Muscle layer of colon (tissue), 2 donors: ENCODE measurements around the gene ANKRD17.

Experiments
- H3K27ac ChIP-seq: one replicate; pipeline ENCODE4 v1.7.0; 2013; ENCODE audit warnings: low read depth, mild to moderate bottlenecking, low read length, moderate library complexity
- H3K27me3 ChIP-seq, 2 donors: one replicate each; pipeline ENCODE4 v1.7.0; 2013; ENCODE audit warnings: low read length in 2 of 2, mild to moderate bottlenecking in 2 of 2; ENCODE audit not compliant: insufficient read depth in 2 of 2, control insufficient read depth in 1 of 2
- H3K36me3 ChIP-seq: one replicate; pipeline ENCODE4 v1.7.0; 2013; ENCODE audit warnings: mild to moderate bottlenecking, low read length; ENCODE audit not compliant: insufficient read depth
- H3K4me1 ChIP-seq: one replicate; pipeline ENCODE4 v1.7.0; 2013; ENCODE audit warnings: mild to moderate bottlenecking, low read length; ENCODE audit not compliant: insufficient read depth
- H3K4me3 ChIP-seq, 2 donors: one replicate each; pipeline ENCODE4 v1.7.0; 2013; ENCODE audit warnings: low read length in 2 of 2, low read depth in 1 of 2, mild to moderate bottlenecking in 1 of 2, moderate library complexity in 1 of 2
- H3K9ac ChIP-seq: one replicate; pipeline ENCODE4 v1.7.0; 2013; ENCODE audit warnings: low read length
- H3K9me3 ChIP-seq: one replicate; pipeline ENCODE4 v1.7.0; 2013; ENCODE audit warnings: mild to moderate bottlenecking, low read length
- donor health status: abdominal sarcoma.
- donor health status: Adenocarcinoma of cecum.

The ANKRD17 gene

GRCh38 chr4:73028621-73029020 is 230.0 kb downstream of the ANKRD17 start:
- no peak overlapping the region for H3K27ac ChIP-seq
- no peaks in the 10 kb centered on the region for H3K27me3 ChIP-seq
- no peaks in the 10 kb centered on the region for H3K36me3 ChIP-seq
- H3K4me3 ChIP-seq, result no peak overlapping the region
- H3K4me1 ChIP-seq, result no peaks in the 10 kb centered on the region
- H3K9me3 ChIP-seq, result no peaks in the 10 kb centered on the region
- H3K9ac ChIP-seq, result no peak overlapping the region
